Epithelial cell of proximal tubule (primary cell): Measurements from ENCODE around the gene ZNF784. TPM values are rescaled to one million over a fixed set of nuclear protein-coding genes. Genes with fewer than 3 reads are reported as not detected.

Experiments used
- DNase-seq: peaks from one replicate; pipeline ENCODE4 v3.0.0-alpha.2; 2011; ENCODE audit warnings: low read depth
- H3K4me3 ChIP-seq: 2 replicates; pipeline ENCODE4 v1.5.1; 2011; ENCODE audit warnings: low read depth, mild to moderate bottlenecking, low read length
- total RNA-seq: library from RNA; depleted of rRNA; stranded (reverse); fragments of >200 nt; gene quantifications from 2 replicates; pipeline ENCODE4 v1.2.3, GENCODE V29; 2015
- TF ChIP-seq, protein P1 (sequence below): conservative IDR thresholded peaks from 2 replicates; pipeline ENCODE4 v1.5.1; 2012; ENCODE audit warnings: low read depth, mild to moderate bottlenecking, low read length

ZNF784 gene, protein sequence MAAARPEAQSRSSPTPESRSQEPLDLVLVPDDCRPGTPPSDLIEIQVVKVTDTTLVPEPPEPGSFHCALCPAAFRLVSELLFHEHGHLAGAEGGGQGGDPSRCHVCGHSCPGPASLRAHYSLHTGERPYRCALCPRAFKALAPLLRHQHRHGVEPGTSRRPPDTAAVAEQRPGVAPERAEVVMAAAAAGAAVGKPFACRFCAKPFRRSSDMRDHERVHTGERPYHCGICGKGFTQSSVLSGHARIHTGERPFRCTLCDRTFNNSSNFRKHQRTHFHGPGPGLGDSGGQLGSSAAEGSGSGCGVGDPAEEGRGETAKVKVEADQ
- 0.58 and 4.0 TPM in 2 replicates for total RNA-seq

DNA sequence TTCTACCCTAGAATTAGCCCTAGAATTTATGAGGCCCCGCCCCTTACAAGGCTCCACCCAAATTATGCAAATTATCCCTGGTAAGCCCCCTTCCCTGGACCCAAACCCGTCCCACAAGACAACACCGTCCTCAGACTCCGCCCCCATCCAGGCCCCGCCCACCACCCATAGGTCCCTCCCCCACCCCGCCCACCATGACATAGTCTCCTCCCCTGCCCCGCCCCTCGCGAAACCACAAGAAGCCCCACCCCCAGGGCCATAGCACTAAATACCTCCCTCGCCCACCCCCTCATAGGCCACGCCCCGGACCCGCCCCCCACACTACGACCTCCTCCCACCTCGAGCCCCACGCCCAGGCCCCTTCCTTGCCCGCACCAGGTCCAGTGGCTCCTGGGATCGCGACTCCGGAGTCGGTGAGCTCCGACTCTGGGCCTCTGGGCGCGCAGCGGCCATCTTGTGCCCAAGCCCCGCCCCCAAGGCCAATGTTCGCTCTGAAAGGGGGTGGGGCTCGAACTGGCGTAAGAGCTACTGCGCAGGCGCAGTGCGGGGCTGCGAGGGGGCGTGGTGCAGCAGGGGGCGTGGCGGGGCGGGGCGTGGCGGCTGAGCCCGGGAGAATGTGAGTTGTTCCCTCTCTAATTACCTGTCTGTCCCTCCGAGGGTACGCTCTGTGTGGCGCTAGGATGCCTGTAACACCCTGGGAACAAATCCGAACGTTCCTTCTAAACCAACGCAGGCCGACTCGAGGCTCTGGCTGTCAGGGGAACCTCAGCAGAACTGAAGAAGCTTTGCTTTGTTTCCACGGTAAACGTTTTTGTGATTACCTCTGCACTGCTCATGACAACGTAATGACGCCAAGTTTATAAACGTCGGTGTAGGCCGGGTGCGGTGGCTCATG lies at the start of gene ZNF784:
TSS of gene ZNF784 (minus strand) at position 458 of the 895 bp plus-strand sequence. CDS start at position 453, 5 bp downstream.
- H3K4me3 ChIP-seq = peak within 1 kb of the TSS; percentile 71
- no peak for DNase-seq
- TF ChIP-seq, protein P1, sequence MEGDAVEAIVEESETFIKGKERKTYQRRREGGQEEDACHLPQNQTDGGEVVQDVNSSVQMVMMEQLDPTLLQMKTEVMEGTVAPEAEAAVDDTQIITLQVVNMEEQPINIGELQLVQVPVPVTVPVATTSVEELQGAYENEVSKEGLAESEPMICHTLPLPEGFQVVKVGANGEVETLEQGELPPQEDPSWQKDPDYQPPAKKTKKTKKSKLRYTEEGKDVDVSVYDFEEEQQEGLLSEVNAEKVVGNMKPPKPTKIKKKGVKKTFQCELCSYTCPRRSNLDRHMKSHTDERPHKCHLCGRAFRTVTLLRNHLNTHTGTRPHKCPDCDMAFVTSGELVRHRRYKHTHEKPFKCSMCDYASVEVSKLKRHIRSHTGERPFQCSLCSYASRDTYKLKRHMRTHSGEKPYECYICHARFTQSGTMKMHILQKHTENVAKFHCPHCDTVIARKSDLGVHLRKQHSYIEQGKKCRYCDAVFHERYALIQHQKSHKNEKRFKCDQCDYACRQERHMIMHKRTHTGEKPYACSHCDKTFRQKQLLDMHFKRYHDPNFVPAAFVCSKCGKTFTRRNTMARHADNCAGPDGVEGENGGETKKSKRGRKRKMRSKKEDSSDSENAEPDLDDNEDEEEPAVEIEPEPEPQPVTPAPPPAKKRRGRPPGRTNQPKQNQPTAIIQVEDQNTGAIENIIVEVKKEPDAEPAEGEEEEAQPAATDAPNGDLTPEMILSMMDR = no peak

DNA sequence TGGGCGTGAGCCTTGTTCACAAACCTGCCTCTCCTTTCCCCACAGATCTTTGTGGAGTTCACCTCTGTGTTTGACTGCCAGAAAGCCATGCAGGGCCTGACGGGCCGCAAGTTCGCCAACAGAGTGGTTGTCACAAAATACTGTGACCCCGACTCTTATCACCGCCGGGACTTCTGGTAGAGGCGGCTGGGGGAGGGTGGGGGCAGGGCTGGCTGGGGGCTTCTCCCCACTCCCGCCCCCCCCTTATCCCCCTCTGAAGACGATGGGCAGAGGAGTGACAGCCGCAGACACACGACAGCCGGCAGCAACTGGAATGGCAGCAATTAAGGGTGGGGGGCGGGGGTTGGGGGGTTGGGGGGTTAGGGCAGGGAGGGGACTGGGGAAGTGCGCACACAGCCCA lies 49.5 kb upstream of the ZNF784 start:
- no peak for DNase-seq
- TF ChIP-seq, protein P1 = no peak
- H3K4me3 ChIP-seq = no peak overlapping the region

DNA sequence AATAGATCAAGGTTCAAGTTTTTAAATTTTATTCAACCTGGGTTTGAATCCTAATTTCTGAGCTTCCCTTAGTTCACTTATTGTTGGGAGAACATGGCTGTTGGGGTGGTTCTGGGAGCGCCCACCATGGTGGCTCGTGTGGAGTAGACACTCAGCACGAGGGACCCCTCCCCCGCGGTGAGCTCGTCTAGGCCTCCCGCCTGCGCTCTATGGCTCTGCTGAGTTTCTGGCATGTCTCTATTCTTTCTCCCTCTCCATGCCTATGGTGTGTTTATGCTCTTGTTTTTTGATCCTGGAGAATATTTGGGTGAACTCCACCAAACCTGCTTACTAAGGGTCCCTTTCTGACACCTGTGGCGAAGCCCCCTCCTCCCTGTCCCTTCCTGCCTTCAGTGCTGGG lies 49.1 kb upstream of the ZNF784 start:
- H3K4me3 ChIP-seq = no peak overlapping the region
- TF ChIP-seq, protein P1 = no peak
- DNase-seq = no peak

DNA sequence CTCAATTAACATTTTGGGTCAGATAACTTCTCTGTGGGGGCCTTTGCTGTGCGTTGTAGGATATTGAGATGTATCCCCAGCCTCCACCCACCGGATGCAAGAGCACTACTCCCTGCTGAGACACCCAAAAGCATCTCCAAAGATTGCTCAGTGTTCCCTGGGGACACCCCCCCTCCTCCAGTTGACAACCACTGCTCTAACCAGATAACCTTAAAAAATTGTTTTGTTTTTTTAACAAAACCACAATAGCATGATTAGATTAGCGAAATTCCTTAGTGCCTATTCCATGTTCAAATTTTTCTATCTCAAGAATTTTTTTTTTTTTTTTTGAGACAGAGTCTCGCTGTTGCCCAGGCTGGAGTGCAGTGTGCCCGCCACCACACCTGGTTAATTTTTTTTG lies 48.1 kb upstream of the ZNF784 start:
- DNase-seq = no peak
- TF ChIP-seq, protein P1 = no peak

DNA sequence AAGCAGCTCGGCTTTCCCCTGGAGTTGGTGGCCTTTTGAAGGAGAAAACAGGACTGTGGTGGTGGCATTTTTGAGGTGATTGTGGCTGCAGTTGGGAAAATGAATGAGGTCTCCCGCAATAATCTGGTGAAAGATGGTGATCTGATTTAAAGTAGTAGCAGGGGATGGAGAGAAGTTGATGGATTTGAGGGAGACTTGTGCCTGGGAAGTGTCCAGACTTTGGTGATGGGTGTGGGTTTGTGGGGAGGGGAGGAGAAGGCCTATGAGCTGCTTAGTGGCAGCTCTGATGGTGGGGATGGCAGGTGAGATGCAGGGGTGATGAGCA lies 46.6 kb upstream of the ZNF784 start:
- no peak overlapping the region for H3K4me3 ChIP-seq
- TF ChIP-seq, protein P1 = no peak
- DNase-seq = no peak

More for the DNA sequence above, 48.1 kb upstream of the ZNF784 start:
- no peak overlapping the region for H3K4me3 ChIP-seq

DNA sequence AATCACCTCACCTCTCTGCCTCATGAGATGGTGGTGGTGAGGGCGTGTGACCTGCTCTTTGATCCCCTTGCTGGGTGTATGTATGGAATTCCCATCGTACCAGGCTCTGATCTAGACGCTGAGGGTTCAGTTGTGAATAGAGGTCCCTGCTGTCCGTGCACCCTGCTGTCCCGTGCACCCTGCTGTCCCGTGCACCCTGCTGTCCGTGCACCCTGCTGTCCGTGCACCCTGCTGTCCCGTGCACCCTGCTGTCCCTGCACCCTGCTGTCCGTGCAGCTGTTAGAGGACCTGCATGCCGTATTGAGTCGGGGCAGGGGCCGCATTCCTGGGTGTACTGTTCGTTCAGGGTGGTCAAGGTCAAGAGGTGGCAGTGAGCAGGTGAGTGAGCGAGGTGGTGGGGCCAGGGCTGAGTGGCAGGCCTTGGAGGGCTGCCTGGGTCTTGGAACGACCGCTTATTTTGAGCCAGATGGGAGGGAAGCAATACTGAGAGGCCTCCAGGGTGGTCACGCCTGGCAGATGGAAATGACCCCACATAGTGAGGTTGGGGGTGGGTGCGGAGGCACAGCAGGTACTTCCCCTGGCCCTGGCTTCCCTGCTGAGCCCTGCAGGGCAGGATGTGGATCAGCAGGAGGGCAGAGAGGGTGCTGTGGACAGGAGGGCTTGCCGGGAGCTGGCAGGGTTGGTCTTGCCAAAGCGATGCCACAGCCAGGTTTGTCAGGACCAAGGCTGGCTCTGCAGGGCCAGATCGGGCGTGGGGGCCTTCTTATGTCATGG lies 46.1 kb upstream of the ZNF784 start:
- DNase-seq = no peak
- H3K4me3 ChIP-seq = no peak overlapping the region
- TF ChIP-seq, protein P1 = no peak
